ENCODE results near the gene HBM.

- no peak for TF ChIP-seq TAF1 (IDR thresholded peaks at IDR 0.05; ENCODE audit: borderline replicate concordance, insufficient read depth, low read length)
- TF ChIP-seq REST (IDR thresholded peaks at IDR 0.05; ENCODE audit: insufficient read depth in 1 of 2, low read depth in 2 of 2, low read length in 2 of 2) = no peak
Observed at GRCh38 chr16:192686-193085, 26.9 kb downstream of the HBM start.

Measured in PFSK-1 (cell line).